ENCODE measurements around the gene TGFBRAP1. TPM values are rescaled to one million over a fixed set of nuclear protein-coding genes. Genes with fewer than 3 reads are reported as not detected.
A peak's percentile ranks its signal among the peaks of the same experiment; 100 is the strongest.

Gene TGFBRAP1
- total and polyA plus RNA-seq, 8 donors = 3.6 to 11.5 (median 8.7) TPM

DNA sequence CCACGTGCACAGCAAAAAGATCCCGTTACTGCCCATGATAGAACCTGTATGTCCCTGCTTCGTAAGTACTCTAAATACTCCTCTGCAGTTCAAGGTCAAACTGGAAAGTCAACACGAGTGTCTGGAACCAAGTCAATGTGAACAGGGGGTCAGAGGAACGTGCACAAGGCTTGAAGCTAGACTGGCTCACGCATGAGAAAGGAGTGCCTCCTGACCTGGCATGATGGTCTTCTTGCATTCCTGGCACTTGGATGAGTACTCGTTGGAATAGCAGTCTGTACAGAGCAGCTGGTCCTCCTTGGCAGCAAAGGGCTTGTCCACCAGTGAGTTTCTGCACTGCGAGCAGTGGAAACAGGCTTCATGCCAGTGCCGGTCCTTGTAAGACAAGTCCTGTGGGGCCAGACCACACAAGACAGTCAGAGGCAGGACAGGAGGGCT is 43.8 kb upstream of the TGFBRAP1 start:
- no peaks in the 10 kb centered on the region for H3K4me1 ChIP-seq
- TF ChIP-seq CTCF (IDR thresholded peaks at IDR 0.05) = no peak
- WGBS, 2 donors = 33 to 48% methylated on average over 9 of the region's 9 CpGs
- H3K27ac ChIP-seq = no peak overlapping the region
- intact Hi-C loops (cut with DNase I) = loop anchor here in 2 of 3 donors (5.0 kb wide), 1 partner anchor 144 kb away; no protein-coding TSS in a partner anchor
- ATAC-seq (no peak), DNase-seq (no peak), FAIRE-seq (no peak)
- no peaks in the 10 kb centered on the region for H3K27me3 ChIP-seq
- H3K4me3 ChIP-seq = no peak overlapping the region
- no peaks in the 10 kb centered on the region for H3K36me3 ChIP-seq
- H3K9me3 ChIP-seq = no peaks in the 10 kb centered on the region

DNA sequence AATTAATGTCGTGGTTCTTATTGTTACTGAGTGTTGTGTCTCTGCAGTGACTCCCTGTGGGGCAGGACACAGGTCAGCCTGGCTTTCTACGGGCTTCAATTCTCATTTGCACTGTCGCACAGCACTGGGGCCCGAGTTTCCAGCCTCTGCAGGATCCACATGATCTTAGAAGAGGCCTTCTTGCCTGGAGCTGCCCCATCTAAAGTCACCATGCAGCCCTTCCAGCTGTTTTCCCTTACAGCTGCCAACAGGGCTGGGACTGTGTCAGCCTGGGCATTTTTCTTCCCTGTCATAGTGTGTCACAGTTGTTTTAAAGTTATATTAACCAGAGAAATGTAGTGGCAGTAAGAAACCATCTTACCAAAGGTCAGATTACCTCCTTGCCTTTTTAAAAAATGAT is 42.3 kb upstream of the TGFBRAP1 start:
- ATAC-seq = no peak
- intact Hi-C loops (cut with DNase I) = loop anchor here in 2 of 3 donors (5.0 kb wide), 1 partner anchor 145 kb away; no protein-coding TSS in a partner anchor
- Histone ChIP-seq H3K27ac (no peak overlapping the region), H3K4me3 (no peak overlapping the region), H3K27me3 (no peaks in the 10 kb centered on the region), H3K36me3 (no peaks in the 10 kb centered on the region), H3K9me3 (no peaks in the 10 kb centered on the region), H3K4me1 (no peaks in the 10 kb centered on the region)
- no peak for FAIRE-seq
- WGBS, 2 donors = 69 to 71% methylated on average over 4 of the region's 4 CpGs
- no peak for TF ChIP-seq CTCF (IDR thresholded peaks at IDR 0.05)
- no peak for DNase-seq

- Histone ChIP-seq H3K4me3 (no peak overlapping the region), H3K27me3 (no peaks in the 10 kb centered on the region), H3K27ac (no peak overlapping the region), H3K4me1 (no peaks in the 10 kb centered on the region), H3K36me3 (no peaks in the 10 kb centered on the region), H3K9me3 (no peaks in the 10 kb centered on the region)
- no peak for DNase-seq
- FAIRE-seq = no peak
- no peak for TF ChIP-seq CTCF (IDR thresholded peaks at IDR 0.05)
- WGBS, 2 donors = 78 to 89% methylated on average over 10 of the region's 10 CpGs
- ATAC-seq = no peak
- intact Hi-C loops (cut with DNase I) = loop anchor here in 2 of 3 donors (5.0 kb wide), 1 partner anchor 146 kb away; no protein-coding TSS in a partner anchor
Observed at GRCh38 chr2:105371156-105371555, 41.6 kb upstream of the TGFBRAP1 start.

- no peaks in the 10 kb centered on the region for H3K36me3 ChIP-seq
- DNase-seq (peak; percentile 70 to 93 (median 86)), FAIRE-seq (no peak), ATAC-seq (peak; percentile 96 to 100 (median 98))
- no peak overlapping the region for H3K27ac ChIP-seq
- WGBS, 2 donors = 27 to 30% methylated on average over 30 of the region's 30 CpGs
- no peak overlapping the region for H3K4me3 ChIP-seq
- intact Hi-C loops (cut with DNase I) = loop anchor here in 2 of 3 donors (5.0 kb wide), 1 partner anchor 147 kb away; no protein-coding TSS in a partner anchor
- peak; percentile 79 to 87 (median 85) for TF ChIP-seq CTCF (IDR thresholded peaks at IDR 0.05)
- no peaks in the 10 kb centered on the region for H3K4me1 ChIP-seq
- no peaks in the 10 kb centered on the region for H3K27me3 ChIP-seq
- no peaks in the 10 kb centered on the region for H3K9me3 ChIP-seq
Observed at GRCh38 chr2:105369777-105370690, 40.5 kb upstream of the TGFBRAP1 start.

Measured in pancreas (tissue), 10 donors.